Activated naive CD4-positive, alpha-beta T cell treated with anti-CD3 and anti-CD28 coated beads, Interleukin-2, amount 50 U/mL, for 16 hours (primary cell): ENCODE results near the gene HAGH.

Experiments
- DNase-seq: peaks from one replicate; pipeline ENCODE4 v3.0.0-alpha.2; 2020

Gene HAGH

GRCh38 chr16:1785846-1786170 lies 40.8 kb downstream of the HAGH start:
- no peak for DNase-seq

GRCh38 chr16:1784977-1785845 lies 41.4 kb downstream of the HAGH start:
- no peak for DNase-seq

GRCh38 chr16:1782408-1783264 lies 44.0 kb downstream of the HAGH start, which contains the start of the genes NUBP2 and SPSB3:
NUBP2 (plus strand) TSS chr16:1782960; CDS start chr16:1783021, 61 bp downstream.
SPSB3 (minus strand) TSS chr16:1782571; CDS start chr16:1781483, 1,088 bp downstream.
- DNase-seq = peak; percentile 98

- DNase-seq = peak; percentile 46
Measured at GRCh38 chr16:1781758-1782407, 44.7 kb downstream of the HAGH start.

- DNase-seq = no peak
Measured at GRCh38 chr16:1781254-1781653, 45.4 kb downstream of the HAGH start.

GRCh38 chr16:1780677-1781072 lies 46.0 kb downstream of the HAGH start:
- no peak for DNase-seq

GRCh38 chr16:1779741-1780676 lies 46.6 kb downstream of the HAGH start:
- no peak for DNase-seq

- DNase-seq = no peak
Measured at GRCh38 chr16:1779234-1779701, 47.4 kb downstream of the HAGH start.

GRCh38 chr16:1778200-1779179 lies 48.1 kb downstream of the HAGH start:
- DNase-seq = no peak

GRCh38 chr16:1777375-1778199 lies 49.0 kb downstream of the HAGH start:
- no peak for DNase-seq

- no peak for DNase-seq
Measured at GRCh38 chr16:1776991-1777374, 49.6 kb downstream of the HAGH start.

GRCh38 chr16:1776672-1776955 lies 50.0 kb downstream of the HAGH start:
- DNase-seq = no peak

- DNase-seq = no peak
Measured at GRCh38 chr16:1775846-1776671, 50.6 kb downstream of the HAGH start.

- no peak for DNase-seq
Measured at GRCh38 chr16:1775006-1775845, 51.4 kb downstream of the HAGH start.

GRCh38 chr16:1774448-1774780 lies 52.2 kb downstream of the HAGH start:
- no peak for DNase-seq

GRCh38 chr16:1773703-1774447 lies 52.8 kb downstream of the HAGH start:
- no peak for DNase-seq

GRCh38 chr16:1772908-1773702 lies 53.5 kb downstream of the HAGH start, which contains the start of gene MRPS34:
MRPS34 (minus strand) TSS chr16:1773134; CDS start chr16:1773119, 15 bp downstream.
- DNase-seq = peak; percentile 81
